ENCODE results near the gene TMC2.
"Not testable (repeated sequence)": the region's sequence is repeated elsewhere in the genome, so short reads cannot be mapped to it uniquely, and the experiment has no call there.

The TMC2 gene

GRCh38 chr20:2523919-2524708, 12.3 kb upstream of the TMC2 start:
- peak overlapping the region; percentile 41 for H3K4me3 ChIP-seq (ENCODE audit: low read depth, low read length)

GRCh38 chr20:2524709-2525506, 11.5 kb upstream of the TMC2 start:
- H3K4me3 ChIP-seq (ENCODE audit: low read depth, low read length), result peak overlapping the region; percentile 41

GRCh38 chr20:2526218-2526583, 10.2 kb upstream of the TMC2 start:
- not testable (repeated sequence) for H3K4me3 ChIP-seq (ENCODE audit: low read depth, low read length)

DNA sequence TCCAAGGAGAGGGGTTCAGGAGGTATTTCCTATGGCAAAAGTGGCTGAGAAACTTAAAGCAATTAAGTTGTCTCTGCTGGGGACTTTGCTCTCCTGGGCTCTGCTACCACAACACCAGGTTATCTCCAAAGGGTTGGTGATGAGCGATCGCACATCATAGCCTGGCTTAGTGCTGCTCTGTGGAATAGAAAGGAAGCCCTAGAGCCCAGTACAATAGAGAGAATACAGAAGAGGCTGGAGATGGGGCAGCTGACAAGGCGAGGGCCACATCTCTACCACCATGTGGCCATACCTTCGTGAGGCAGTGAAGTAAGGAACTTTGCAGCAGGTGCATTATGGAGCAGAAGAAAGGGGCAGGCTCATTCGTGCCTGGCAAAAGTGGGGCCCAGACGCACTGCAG, 8.6 kb upstream of the TMC2 start:
- H3K4me3 ChIP-seq (ENCODE audit: low read depth, low read length), result no peak overlapping the region

DNA sequence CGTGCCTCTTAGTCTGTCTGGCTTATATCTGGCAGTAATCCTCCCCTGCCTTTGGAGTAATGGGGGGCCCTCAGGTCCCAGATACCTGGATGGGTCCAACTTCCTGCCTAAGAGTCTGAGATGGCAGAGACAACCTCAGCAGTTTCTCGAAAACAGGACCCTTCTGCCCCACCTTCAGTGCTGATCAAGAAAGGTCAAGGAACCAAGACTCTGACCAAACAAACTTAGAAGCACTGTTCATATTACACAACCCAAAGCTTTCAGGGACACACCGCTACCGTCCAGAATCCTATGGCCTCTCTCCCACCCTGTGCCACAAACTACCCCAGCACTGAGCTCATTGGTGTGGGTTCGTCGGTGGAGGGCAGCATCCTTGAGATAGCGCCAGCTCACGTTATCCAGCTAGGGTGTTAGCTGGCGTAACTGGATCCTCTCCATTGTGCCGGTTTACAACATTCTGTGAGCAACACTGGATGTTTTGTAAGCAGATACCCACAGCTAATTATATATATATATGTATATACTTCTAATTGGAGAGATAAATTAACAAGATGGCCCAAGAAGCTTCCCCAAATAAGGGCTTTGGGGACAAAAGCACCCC, 7.6 kb upstream of the TMC2 start:
- H3K4me3 ChIP-seq (ENCODE audit: low read depth, low read length), result no peak overlapping the region

GRCh38 chr20:2533118-2533517, 3.3 kb upstream of the TMC2 start:
- no peak overlapping the region for H3K4me3 ChIP-seq (ENCODE audit: low read depth, low read length)

GRCh38 chr20:2535711-2536559, 438 bp upstream of the TMC2 start:
- no peak overlapping the region for H3K4me3 ChIP-seq (ENCODE audit: low read depth, low read length)

DNA sequence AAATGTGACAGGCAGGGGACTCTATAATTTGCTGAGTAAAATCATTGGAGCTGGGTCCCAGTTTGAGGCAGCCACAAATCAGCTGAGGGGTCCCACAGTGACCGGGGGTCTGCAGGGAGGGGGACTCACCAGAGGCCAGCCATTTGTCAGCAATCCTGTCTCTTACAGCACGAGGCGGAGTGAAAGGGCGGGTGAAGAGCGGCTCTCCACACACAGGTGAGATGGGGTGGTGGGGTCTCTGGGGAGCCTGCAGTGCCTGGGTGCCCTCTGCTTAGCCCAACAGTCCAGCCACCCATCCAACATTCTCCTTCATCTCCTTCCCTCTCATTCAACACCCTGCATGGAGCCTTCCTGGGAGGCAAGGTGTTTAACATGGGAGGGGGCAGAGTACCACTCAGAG, 728 bp downstream of the TMC2 start:
- no peak overlapping the region for H3K4me3 ChIP-seq (ENCODE audit: low read depth, low read length)

GRCh38 chr20:2538356-2538755, 2.0 kb downstream of the TMC2 start:
- no peak overlapping the region for H3K4me3 ChIP-seq (ENCODE audit: low read depth, low read length)

DNA sequence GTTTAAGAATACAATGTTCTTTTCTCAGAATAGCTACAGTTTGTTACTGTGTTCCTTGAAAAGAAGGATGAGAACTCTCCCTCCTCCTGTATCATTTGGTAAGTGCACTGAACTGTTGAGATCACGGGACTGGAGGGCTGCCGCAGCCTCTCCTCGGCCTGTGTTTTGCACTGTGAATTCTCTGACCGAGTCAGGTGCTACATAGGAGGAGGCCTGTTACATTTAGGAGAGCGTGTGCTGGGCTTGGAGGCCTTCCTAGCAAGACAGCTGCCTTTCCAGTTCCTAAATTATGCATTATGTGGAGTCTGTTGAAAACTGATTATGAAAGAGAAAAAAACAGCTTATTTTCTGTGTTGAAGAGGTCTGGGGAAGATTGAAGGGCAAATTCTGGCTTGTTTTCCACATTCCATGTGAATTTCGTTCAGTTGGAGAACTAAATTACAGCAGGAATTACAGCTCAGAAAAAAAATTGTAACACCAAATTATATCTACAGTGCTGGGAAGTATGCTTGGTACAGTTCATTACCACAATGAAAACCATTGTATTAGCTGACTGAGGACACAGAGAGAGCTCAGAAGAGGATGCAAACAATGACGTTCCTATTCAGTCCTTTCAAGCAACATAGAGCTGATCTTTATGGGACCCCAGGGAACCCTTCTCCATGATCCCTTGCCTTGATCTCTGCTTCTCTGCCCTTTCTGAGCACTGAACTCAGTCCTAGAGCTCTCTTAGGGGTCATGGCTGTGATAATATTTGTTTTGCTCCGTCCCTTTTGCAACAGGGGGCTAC, 2.8 kb downstream of the TMC2 start:
- no peak overlapping the region for H3K4me3 ChIP-seq (ENCODE audit: low read depth, low read length)

DNA sequence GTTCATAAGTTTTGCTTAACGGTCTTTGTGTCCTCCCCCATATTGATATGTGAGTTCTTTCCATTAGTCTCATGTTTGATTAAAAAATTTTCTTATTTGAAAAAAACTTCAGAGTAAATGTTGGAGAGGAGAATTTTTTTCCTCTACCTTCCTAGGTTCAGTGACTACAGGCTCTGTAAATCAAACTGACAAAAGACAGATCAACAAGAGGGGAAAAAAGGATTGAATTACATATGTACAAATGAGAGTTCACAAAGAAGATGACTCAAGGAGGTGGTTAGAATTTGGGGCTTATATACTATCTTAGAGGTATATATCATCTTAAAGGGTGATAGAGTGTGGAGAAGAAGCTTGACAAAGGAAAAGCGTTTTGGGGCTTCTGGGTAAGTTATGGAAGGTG, 5.6 kb downstream of the TMC2 start:
- H3K4me3 ChIP-seq (ENCODE audit: low read depth, low read length), result no peak overlapping the region

GRCh38 chr20:2542361-2542760, 6.0 kb downstream of the TMC2 start:
- no peak overlapping the region for H3K4me3 ChIP-seq (ENCODE audit: low read depth, low read length)

- no peak overlapping the region for H3K4me3 ChIP-seq (ENCODE audit: low read depth, low read length)
Observed at GRCh38 chr20:2544211-2544610, 7.8 kb downstream of the TMC2 start.

GRCh38 chr20:2545594-2545993, 9.2 kb downstream of the TMC2 start:
- no peak overlapping the region for H3K4me3 ChIP-seq (ENCODE audit: low read depth, low read length)

GRCh38 chr20:2557873-2558580, 21.7 kb downstream of the TMC2 start:
- H3K4me3 ChIP-seq (ENCODE audit: low read depth, low read length), result peak overlapping the region; percentile 36

- H3K4me3 ChIP-seq (ENCODE audit: low read depth, low read length), result peak overlapping the region; percentile 36
Observed at GRCh38 chr20:2558581-2559278, 22.4 kb downstream of the TMC2 start.

DNA sequence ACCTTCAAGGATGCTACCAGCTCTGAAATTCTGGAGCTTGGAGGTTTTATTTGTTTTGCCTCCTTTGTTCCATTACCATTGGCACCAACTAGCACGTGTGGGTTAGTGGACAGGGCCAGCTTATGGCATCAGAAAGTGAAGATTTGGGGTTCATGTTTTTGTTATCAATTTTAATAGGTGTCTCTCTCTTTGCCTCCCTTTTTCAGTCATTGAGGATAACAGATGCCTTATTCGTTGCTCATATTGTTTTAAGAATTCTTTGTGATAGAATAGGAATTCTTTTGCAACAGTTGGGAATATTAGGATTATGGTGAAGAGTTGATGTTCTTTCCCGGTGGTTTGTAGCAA, 22.9 kb downstream of the TMC2 start:
- peak overlapping the region; percentile 36 for H3K4me3 ChIP-seq (ENCODE audit: low read depth, low read length)

DNA sequence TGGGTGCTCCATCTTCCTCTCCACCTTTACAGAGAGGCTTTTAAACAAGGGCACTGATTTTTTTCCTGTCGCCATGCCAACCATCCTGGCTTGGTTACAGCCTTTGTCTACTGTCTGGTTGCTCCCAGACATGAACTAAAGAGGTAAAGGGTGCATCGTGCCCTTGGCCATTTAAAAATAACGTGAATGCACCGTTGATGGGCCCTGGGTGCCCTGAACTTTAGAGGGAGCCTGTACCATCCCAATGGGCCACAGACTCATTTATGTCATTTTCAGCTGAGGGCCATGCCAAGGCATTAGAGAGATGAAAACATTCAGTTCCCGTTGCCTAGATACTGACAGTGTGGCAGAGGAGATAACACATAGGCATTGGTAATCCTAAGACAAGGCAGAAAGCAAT, 23.3 kb downstream of the TMC2 start:
- no peak overlapping the region for H3K4me3 ChIP-seq (ENCODE audit: low read depth, low read length)

DNA sequence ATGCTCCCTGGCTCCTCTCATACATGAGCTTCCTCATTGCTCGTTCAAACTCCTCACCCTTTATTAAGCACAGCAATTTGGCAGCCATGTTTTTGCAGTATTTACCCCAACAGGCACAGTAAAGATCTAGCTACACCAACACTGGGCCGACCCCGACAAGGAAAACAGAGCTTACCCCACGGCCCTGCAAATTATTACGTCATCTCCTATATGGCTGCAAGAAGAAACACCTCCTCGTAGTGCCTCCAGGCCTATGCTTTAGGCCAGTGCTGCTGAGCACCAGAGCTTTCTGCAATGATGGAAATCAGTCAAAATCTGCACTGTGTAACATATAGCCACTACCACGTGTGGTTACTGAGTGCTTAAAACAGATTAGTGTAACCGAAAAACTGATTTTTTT, 26.7 kb downstream of the TMC2 start:
- no peak overlapping the region for H3K4me3 ChIP-seq (ENCODE audit: low read depth, low read length)
